Keratinocyte (primary cell): ENCODE results near the gene TMEM191B.
"Not testable (repeated sequence)": the region's sequence is repeated elsewhere in the genome, so short reads cannot be mapped to it uniquely, and the experiment has no call there.

Source experiments
- CTCF ChIP-seq, 3 experiments: IDR thresholded peaks in 1 of 3; conservative IDR thresholded peaks in 1 of 3; optimal IDR thresholded peaks in 1 of 3; 2 replicates in 2 of 3; 3 replicates in 1 of 3; pipeline versions ENCODE3 to v1.5.1; 2011; ENCODE audit warnings: low read length in 3 of 3, mild to moderate bottlenecking in 3 of 3, moderate library complexity in 2 of 3, control low read depth in 1 of 3, inconsistent platforms in 1 of 3; ENCODE audit not compliant: insufficient read depth in 2 of 3; ENCODE audit errors: extremely low read depth in 1 of 3
- EZH2 ChIP-seq: IDR thresholded peaks from one replicate; pipeline ENCODE4 v1.6.1; 2012; ENCODE audit warnings: inconsistent platforms, mild to moderate bottlenecking, low read length, moderate library complexity

GRCh38 chr22:18570509-18571246 is 43.1 kb downstream of the TMEM191B start:
- TF ChIP-seq CTCF (optimal IDR thresholded peaks at IDR 0.05 in 1 of 3, IDR thresholded peaks at IDR 0.05 in 1 of 3, conservative IDR thresholded peaks at IDR 0.05 in 1 of 3; ENCODE audit: extremely low read depth in 1 of 3, insufficient read depth in 2 of 3, low read length in 3 of 3); EZH2: not testable (repeated sequence)
